ENCODE data around the gene CYTH2. TPM values are rescaled to one million over a fixed set of nuclear protein-coding genes. Genes with fewer than 3 reads are reported as not detected.

CYTH2 gene
- total and polyA plus RNA-seq, 2 experiments from 2014 or later: 41.1 to 60.4 TPM

- TF ChIP-seq, protein P1, sequence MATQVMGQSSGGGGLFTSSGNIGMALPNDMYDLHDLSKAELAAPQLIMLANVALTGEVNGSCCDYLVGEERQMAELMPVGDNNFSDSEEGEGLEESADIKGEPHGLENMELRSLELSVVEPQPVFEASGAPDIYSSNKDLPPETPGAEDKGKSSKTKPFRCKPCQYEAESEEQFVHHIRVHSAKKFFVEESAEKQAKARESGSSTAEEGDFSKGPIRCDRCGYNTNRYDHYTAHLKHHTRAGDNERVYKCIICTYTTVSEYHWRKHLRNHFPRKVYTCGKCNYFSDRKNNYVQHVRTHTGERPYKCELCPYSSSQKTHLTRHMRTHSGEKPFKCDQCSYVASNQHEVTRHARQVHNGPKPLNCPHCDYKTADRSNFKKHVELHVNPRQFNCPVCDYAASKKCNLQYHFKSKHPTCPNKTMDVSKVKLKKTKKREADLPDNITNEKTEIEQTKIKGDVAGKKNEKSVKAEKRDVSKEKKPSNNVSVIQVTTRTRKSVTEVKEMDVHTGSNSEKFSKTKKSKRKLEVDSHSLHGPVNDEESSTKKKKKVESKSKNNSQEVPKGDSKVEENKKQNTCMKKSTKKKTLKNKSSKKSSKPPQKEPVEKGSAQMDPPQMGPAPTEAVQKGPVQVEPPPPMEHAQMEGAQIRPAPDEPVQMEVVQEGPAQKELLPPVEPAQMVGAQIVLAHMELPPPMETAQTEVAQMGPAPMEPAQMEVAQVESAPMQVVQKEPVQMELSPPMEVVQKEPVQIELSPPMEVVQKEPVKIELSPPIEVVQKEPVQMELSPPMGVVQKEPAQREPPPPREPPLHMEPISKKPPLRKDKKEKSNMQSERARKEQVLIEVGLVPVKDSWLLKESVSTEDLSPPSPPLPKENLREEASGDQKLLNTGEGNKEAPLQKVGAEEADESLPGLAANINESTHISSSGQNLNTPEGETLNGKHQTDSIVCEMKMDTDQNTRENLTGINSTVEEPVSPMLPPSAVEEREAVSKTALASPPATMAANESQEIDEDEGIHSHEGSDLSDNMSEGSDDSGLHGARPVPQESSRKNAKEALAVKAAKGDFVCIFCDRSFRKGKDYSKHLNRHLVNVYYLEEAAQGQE (IDR thresholded peaks at IDR 0.05; ENCODE audit: unreplicated experiment): no peak
- TF ChIP-seq NANOG (IDR thresholded peaks at IDR 0.05; ENCODE audit: borderline replicate concordance): no peak
- peak in 1 of 2 experiments; percentile 26; a peak in 1 of 4 replicates for TF ChIP-seq CTCF (conservative IDR thresholded peaks at IDR 0.05; ENCODE audit: low read depth in 2 of 2)
These were observed 23.3 kb upstream of the CYTH2 start, which contains the start of gene GRWD1 (continued) for GRCh38 chr19:48445606-48446481.

DNA sequence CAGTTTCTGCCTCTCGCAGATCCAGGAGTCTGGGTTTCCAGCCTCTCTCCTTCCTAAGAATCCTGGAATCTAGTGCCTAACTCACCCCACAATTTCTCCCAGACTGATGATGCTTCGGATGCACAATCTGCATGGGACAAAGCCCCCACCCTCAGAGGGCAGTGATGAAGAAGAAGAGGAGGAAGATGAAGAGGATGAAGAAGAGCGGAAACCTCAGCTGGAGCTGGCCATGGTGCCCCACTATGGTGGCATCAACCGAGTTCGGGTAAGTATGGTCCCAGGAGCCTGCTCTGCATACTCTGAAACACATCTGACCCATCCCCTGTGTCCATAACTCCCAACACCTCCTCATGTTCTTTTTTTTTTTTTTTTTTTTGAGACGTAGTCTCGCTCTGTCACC is 22.6 kb upstream of the CYTH2 start:
- H3K4me1 ChIP-seq (ENCODE audit: insufficient read depth): peaks cover 20% of the 10 kb centered on the region
- no peak overlapping the region for H2AFZ ChIP-seq
- Mint-ChIP-seq H3K4me3 (peak overlapping the region; percentile 92), H3K9me3 (no peaks in the 10 kb centered on the region; the same call in 2 of the 3 replicates), H3K36me3 (ENCODE audit: low read depth) (peaks cover 59% of the 10 kb centered on the region), H3K27ac (peak overlapping the region; percentile 98; the same call in 1 of the 2 replicates), H3K27me3 (ENCODE audit: insufficient read depth, low read depth, poor library complexity) (peaks cover 16% of the 10 kb centered on the region), H3K4me1 (peaks cover 19% of the 10 kb centered on the region)
- H3K36me3 ChIP-seq (ENCODE audit: insufficient read depth): peaks cover 19% of the 10 kb centered on the region
- peak overlapping the region; percentile 21 for H3K27ac ChIP-seq (ENCODE audit: low read depth)
- H3F3A ChIP-seq (replicated peaks; ENCODE audit: low read depth): peaks cover 35% of the 10 kb centered on the region
- H3K79me2 ChIP-seq (replicated peaks; ENCODE audit: insufficient read depth): peaks cover 27% of the 10 kb centered on the region
- H3K4me3 ChIP-seq: peak overlapping the region; percentile 86
- DNase-seq (ENCODE audit: low spot score) (no peak), ATAC-seq (no peak)
- peaks cover 22% of the 10 kb centered on the region for H3K27me3 ChIP-seq (ENCODE audit: insufficient read depth)
- H3K4me2 ChIP-seq: peak overlapping the region; percentile 86
- peaks cover 11% of the 10 kb centered on the region; the same call in 1 of the 2 replicates for H4K20me1 ChIP-seq (replicated peaks; ENCODE audit: insufficient read depth)
- no peaks in the 10 kb centered on the region for H3K9me2 ChIP-seq (ENCODE audit: insufficient read depth)
- TF ChIP-seq EZH2phosphoT487 (IDR thresholded peaks at IDR 0.05; ENCODE audit: unreplicated experiment) (no peak), CREB1 (CRISPR knock-in tag; IDR thresholded peaks at IDR 0.05; ENCODE audit: low read depth) (no peak), STAT1 (IDR thresholded peaks at IDR 0.05; ENCODE audit: unreplicated experiment) (no peak), NANOG (IDR thresholded peaks at IDR 0.05; ENCODE audit: borderline replicate concordance) (no peak), ETS1 (IDR thresholded peaks at IDR 0.05) (no peak)
- TF ChIP-seq, protein P2, sequence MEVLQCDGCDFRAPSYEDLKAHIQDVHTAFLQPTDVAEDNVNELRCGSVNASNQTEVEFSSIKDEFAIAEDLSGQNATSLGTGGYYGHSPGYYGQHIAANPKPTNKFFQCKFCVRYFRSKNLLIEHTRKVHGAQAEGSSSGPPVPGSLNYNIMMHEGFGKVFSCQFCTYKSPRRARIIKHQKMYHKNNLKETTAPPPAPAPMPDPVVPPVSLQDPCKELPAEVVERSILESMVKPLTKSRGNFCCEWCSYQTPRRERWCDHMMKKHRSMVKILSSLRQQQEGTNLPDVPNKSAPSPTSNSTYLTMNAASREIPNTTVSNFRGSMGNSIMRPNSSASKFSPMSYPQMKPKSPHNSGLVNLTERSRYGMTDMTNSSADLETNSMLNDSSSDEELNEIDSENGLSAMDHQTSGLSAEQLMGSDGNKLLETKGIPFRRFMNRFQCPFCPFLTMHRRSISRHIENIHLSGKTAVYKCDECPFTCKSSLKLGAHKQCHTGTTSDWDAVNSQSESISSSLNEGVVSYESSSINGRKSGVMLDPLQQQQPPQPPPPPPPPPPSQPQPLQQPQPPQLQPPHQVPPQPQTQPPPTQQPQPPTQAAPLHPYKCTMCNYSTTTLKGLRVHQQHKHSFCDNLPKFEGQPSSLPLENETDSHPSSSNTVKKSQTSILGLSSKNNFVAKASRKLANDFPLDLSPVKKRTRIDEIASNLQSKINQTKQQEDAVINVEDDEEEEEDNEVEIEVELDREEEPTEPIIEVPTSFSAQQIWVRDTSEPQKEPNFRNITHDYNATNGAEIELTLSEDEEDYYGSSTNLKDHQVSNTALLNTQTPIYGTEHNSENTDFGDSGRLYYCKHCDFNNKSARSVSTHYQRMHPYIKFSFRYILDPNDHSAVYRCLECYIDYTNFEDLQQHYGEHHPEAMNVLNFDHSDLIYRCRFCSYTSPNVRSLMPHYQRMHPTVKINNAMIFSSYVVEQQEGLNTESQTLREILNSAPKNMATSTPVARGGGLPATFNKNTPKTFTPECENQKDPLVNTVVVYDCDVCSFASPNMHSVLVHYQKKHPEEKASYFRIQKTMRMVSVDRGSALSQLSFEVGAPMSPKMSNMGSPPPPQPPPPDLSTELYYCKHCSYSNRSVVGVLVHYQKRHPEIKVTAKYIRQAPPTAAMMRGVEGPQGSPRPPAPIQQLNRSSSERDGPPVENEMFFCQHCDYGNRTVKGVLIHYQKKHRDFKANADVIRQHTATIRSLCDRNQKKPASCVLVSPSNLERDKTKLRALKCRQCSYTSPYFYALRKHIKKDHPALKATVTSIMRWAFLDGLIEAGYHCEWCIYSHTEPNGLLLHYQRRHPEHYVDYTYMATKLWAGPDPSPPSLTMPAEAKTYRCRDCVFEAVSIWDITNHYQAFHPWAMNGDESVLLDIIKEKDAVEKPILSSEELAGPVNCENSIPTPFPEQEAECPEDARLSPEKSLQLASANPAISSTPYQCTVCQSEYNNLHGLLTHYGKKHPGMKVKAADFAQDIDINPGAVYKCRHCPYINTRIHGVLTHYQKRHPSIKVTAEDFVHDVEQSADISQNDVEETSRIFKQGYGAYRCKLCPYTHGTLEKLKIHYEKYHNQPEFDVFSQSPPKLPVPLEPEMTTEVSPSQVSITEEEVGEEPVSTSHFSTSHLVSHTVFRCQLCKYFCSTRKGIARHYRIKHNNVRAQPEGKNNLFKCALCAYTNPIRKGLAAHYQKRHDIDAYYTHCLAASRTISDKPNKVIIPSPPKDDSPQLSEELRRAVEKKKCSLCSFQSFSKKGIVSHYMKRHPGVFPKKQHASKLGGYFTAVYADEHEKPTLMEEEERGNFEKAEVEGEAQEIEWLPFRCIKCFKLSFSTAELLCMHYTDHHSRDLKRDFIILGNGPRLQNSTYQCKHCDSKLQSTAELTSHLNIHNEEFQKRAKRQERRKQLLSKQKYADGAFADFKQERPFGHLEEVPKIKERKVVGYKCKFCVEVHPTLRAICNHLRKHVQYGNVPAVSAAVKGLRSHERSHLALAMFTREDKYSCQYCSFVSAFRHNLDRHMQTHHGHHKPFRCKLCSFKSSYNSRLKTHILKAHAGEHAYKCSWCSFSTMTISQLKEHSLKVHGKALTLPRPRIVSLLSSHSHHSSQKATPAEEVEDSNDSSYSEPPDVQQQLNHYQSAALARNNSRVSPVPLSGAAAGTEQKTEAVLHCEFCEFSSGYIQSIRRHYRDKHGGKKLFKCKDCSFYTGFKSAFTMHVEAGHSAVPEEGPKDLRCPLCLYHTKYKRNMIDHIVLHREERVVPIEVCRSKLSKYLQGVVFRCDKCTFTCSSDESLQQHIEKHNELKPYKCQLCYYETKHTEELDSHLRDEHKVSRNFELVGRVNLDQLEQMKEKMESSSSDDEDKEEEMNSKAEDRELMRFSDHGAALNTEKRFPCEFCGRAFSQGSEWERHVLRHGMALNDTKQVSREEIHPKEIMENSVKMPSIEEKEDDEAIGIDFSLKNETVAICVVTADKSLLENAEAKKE (CRISPR knock-in tag; IDR thresholded peaks at IDR 0.05): no peak

Data from GM23338 (cell line).